ENCODE measurements around the gene ZC3H13. TPM values are rescaled to one million over a fixed set of nuclear protein-coding genes. Genes with fewer than 3 reads are reported as not detected.

The ZC3H13 gene
- total RNA-seq, 1 donor = 33.1 TPM

DNA sequence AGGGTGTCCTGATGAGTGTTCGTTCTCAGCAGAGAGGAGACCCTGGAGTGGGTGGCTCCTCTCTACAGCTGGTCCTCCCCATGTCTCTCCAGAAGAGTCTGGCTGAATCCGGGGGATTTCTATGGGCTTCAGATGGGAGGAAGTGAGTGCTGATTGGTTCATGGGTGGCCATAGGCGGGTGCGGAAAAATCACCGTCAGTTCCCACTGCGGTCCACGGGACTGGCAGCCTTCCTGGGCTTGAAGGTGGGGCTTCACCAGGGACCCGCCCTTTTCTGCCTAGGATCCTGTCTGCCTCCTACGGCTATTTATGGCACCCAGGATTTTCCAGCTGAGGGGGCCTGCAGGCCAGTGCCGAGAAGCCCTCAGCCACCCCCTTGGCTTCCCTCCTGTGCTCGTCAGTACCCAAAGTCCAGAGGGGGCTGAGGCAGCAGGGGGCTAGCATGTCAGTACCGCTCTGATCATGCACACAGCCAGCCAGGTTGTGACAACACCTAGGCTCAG lies 33.9 kb upstream of the ZC3H13 start:
- TF ChIP-seq, protein P1, sequence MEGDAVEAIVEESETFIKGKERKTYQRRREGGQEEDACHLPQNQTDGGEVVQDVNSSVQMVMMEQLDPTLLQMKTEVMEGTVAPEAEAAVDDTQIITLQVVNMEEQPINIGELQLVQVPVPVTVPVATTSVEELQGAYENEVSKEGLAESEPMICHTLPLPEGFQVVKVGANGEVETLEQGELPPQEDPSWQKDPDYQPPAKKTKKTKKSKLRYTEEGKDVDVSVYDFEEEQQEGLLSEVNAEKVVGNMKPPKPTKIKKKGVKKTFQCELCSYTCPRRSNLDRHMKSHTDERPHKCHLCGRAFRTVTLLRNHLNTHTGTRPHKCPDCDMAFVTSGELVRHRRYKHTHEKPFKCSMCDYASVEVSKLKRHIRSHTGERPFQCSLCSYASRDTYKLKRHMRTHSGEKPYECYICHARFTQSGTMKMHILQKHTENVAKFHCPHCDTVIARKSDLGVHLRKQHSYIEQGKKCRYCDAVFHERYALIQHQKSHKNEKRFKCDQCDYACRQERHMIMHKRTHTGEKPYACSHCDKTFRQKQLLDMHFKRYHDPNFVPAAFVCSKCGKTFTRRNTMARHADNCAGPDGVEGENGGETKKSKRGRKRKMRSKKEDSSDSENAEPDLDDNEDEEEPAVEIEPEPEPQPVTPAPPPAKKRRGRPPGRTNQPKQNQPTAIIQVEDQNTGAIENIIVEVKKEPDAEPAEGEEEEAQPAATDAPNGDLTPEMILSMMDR (IDR thresholded peaks at IDR 0.05; ENCODE audit: insufficient read depth, low read length) = no peak
- no peak overlapping the region for H3K4me3 ChIP-seq (ENCODE audit: low read depth, low read length)
- DNase-seq (ENCODE audit: low read depth) = no peak

DNA sequence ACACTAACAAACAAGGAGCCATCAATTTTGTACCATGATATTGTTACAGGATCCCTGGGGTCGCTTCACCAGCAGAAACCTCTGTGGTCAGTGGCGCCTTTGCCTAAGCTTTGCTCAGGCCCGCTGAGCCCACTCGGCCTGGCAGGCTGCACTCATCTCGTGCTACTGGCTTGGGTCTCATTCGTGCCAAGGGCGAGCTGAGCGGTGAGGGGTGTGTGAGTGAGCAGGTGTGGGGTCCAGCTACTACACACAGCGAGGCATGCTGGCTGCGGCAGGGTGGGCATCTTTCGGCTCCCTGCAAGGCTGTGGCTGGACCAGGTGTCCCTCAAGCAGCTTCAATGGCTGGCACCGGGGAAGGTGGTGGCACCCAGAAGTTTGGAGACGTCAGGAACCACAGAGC lies 33.2 kb upstream of the ZC3H13 start:
- TF ChIP-seq, protein P1 (IDR thresholded peaks at IDR 0.05; ENCODE audit: insufficient read depth, low read length) = no peak
- H3K4me3 ChIP-seq (ENCODE audit: low read depth, low read length) = no peak overlapping the region
- no peak for DNase-seq (ENCODE audit: low read depth)

DNA sequence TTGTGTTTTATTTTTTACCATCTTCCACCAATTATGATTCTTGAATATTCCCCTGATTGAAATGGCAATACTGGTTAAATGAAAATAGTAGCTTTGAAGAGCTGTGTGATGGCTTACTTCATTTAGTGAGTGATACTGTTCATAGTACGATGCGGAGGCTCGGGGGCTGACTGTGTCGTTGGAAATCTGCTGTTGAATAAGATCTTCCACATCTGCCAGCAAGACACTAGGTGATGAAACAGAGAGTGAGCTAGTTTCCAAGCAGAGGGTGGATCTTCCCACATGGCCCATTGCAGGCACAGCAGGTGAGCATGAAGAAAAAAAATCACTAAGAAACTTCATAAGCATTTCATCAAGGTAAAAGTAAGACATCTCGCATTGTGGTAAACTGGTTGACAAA lies 29.8 kb upstream of the ZC3H13 start:
- no peak overlapping the region for H3K4me3 ChIP-seq (ENCODE audit: low read depth, low read length)
- no peak for DNase-seq (ENCODE audit: low read depth)
- TF ChIP-seq, protein P1 (IDR thresholded peaks at IDR 0.05; ENCODE audit: insufficient read depth, low read length) = no peak

DNA sequence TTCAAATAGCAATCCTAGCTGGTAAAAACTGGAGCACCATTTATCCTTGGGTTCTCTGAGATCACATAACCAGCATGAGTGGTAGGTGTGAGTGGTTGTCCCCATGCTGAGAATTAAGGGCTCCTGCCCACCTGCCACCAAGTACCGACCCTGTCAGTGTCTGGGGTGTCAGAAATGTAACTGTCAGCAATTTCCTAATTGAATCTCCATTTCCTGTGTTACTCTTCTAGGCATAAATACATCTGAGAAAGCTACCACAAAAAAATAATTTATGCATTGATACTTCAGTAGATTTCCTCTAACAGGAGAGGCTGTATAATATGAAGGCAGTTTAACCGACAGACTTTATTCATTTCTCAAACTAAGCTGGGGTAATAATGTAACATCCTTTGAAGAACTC lies 27.2 kb upstream of the ZC3H13 start:
- TF ChIP-seq, protein P1 (IDR thresholded peaks at IDR 0.05; ENCODE audit: insufficient read depth, low read length) = no peak
- H3K4me3 ChIP-seq (ENCODE audit: low read depth, low read length) = no peak overlapping the region
- no peak for DNase-seq (ENCODE audit: low read depth)

DNA sequence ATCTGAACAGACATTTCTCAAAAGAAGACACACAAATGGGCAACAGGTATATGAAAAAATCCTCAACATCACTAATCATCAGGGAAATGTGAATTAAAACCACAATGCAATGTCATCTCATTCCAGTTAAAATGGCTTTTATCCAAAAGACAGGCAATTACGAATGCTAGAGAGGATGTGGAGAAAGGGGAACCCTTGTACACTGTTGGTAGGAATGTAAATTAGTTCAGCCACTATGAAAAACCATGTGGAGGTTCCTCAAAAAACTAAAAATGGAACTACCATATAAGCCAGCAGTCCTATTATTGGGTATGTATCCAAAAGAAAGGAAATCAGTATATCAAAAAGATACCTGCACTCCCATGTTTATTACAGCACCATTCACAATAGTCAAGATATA lies 24.7 kb upstream of the ZC3H13 start:
- TF ChIP-seq, protein P1 (IDR thresholded peaks at IDR 0.05; ENCODE audit: insufficient read depth, low read length) = no peak
- no peak for DNase-seq (ENCODE audit: low read depth)
- no peak overlapping the region for H3K4me3 ChIP-seq (ENCODE audit: low read depth, low read length)

DNA sequence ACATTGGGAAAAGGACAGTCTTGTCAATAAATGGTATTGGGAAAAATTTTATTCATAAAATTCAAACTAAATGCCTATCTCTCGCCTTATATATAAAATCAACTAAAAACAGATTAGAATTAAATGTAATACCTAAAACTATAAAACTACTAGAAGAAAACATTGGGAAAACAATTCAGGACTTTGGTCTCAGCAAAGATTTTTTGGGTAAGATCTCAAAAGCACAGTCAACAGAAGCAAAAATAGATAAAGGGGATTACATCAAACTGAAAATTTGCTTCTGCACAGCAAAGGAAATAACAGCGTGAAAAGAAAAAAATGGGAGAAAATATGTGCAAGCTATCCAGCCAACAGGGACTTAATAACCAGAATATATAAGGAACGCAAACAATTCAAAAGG lies 24.3 kb upstream of the ZC3H13 start:
- DNase-seq (ENCODE audit: low read depth) = no peak
- H3K4me3 ChIP-seq (ENCODE audit: low read depth, low read length) = no peak overlapping the region
- TF ChIP-seq, protein P1 (IDR thresholded peaks at IDR 0.05; ENCODE audit: insufficient read depth, low read length) = no peak

DNA sequence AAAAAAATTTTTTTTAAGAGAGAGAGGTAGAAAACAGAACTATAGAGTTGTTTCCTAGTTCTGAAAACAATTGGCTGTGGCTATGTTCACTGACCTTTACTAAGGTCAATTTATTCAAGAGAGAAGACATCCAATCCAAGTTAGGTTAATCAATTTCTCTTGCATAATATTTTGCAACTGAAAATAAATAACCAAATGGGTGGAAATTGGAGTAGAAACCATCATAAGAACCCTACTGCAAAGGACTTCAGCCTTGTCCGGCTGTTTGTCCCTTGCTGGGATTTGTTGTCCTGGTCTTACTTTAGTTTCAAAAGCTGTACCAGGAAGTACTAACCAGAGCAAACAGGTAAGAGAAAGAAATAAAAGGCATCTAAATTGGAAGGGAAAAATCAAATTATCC lies 23.3 kb upstream of the ZC3H13 start:
- TF ChIP-seq, protein P1 (IDR thresholded peaks at IDR 0.05; ENCODE audit: insufficient read depth, low read length) = no peak
- no peak overlapping the region for H3K4me3 ChIP-seq (ENCODE audit: low read depth, low read length)
- DNase-seq (ENCODE audit: low read depth) = no peak
